GM18526 (cell line): ENCODE data around the gene SHB.

Source experiments
- POLR2A ChIP-seq: IDR thresholded peaks from 3 replicates; pipeline ENCODE4 v1.6.1; 2011; ENCODE audit not compliant: insufficient read length; ENCODE audit errors: extremely low read depth

The SHB gene

DNA sequence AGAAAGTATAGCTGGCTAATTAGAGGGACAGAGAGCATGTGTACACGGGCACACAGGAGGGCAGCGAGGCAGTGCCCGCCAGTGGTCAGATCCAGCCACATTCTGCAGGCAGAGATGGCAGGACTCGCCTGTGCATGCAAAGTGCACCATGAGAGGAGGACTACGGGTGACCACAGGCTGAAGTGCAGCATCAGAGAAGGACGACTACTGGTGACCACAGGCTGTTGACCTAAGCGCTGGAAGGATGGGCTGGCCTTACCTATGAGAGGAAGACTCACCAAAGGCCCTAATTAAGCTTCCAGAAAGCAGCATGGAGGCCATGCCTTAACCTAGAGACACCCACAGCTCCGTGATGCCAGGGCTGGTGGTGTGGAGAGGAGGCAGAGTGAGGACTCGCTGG, 110.9 kb downstream of the SHB start:
- TF ChIP-seq POLR2A = no peak

DNA sequence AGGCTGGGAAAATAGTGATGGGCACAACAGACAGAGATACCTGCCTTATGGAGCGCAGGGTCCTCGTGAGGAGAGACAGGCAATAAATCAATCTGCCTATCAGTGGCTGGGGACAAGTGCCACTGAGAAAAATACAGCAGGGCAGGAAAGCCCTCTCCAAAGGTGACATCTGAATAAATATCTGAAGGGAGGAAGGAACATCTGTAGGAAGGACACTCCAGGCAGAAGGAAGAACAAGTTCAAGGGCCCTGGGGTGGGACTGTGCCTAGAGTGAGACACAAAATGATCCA, 111.4 kb downstream of the SHB start:
- no peak for TF ChIP-seq POLR2A

DNA sequence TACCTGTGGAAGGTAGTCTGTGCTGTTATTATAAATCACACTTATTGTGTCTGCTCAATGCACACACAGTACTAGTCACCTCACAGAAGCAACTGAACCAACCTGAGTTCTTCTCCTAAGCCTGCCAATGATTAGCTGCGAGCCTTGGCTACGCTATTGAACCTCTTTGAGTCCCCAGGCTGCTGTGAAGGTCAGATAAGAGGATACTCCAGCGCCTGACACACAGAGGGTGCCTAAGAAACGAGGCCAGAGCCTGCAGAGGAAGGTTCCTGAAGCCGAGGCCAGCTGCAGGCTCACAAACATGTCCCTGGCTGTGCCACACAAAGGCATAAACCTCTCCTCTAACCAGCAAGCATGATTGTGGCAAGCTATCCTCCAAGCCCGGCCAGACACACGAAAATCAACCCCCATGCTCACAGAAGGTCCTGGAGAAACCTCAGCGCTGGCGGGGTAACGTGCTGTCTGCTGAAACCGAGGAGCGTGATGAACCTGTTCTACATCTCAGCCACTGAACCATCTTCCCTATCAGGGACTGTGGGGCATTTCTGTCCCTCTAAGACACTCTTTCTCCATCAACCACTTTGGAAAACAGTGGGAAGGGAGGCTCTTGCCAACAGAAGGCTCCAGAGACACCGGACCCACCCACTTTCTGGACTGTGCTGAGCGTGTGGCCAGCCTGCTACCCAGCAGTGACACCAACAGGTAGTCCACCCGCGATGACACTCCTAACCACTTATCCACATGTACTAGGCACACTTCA, 111.9 kb downstream of the SHB start:
- no peak for TF ChIP-seq POLR2A

DNA sequence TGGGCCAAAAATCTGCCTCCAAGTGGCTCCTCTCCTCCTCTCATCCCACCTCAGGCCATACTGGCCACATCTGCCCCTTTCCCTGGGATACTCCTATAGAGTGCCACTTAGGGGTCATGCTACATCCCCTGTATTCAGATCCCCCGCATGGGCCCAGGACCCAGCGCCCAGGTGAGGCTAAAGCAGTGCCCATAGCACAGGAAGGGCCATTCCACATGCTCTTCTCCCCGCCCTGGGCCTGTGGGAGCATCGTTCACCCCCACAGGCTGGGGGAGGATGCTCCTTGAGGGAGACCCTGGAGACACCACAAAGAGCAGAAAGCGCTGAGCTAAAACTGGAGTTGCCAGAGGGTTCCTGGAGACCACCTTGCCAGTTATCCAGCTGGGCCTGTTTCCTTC, 112.6 kb downstream of the SHB start:
- no peak for TF ChIP-seq POLR2A

DNA sequence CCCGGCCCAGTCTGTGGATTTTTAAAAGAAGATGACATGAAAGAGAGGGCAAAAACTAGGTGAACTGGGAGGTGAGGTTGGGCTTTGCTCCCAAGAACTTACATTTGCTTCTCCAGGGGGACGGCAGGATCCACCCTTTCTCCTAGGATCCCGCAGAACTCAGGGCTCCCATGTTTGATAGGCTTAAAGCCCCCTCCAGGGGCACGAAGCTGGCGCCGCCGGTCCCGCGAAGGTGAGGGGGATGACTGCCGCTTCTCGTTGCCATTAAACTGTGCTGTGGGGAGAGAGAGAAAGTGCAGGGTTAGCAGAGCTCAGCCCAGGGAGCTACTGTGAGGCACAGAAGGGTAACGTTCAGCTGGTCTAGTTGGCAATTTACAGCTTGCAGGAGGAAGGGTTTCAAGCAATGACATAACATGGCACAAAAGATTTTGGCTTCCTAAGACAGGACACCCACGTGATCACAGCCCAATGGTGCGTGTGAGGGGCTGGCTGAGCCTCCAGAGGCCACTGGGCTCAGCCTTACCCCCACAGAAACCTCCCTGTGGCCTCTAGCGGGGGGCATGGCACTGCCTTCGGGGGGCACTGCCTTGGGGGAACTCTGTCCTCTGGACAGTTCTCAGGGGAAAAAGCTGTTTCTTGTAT, 113.1 kb downstream of the SHB start:
- TF ChIP-seq POLR2A = no peak

DNA sequence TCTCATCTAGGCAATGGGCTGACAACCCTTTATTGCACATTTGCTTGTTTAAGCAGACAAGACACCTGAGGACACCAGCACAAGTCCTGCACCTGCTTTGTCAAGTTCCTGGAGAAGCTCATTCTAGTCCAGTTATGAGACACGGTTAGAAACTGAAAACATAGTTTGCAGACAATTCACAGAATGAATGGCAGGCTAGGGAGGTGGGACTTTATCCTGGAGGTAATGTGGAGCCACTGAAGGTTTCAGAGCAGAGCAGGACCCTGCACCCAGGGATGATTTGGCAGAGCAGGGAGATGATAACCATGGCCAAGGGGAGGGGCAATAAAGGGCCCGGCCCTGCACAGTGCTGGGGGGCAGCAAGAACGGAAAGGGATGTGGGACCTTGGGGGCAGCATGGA, 114.4 kb downstream of the SHB start:
- TF ChIP-seq POLR2A = no peak

DNA sequence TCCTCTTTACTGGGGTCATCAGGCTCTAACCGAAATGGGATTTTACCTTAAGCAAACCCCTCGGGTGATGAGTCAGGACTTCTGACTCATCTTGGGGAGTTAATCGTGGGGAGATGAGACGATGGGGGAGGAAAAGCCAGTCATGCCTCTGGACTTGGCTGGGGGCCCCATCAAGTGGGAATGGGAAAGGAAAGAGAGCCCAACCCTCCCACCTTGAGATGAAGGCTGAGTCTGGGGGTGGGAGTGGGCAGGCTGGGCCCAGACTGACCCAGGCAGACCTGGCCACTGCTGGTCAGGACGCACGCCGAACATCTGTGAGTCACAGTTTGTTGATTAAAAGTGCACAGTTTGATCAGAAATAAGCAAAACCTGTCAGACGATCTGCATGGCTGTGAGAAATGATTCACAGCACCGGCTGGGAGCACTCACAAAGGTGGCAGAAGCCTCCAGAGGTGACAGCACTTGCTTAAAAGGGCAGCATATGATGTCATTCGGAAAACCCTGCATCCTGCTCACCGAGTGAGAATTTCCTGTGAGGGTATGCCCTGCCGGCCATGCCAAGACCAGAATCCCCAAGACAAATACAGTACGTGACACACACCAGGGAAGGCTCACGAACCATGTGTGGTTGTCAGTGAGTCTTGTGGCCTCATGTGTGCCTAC, 115.1 kb downstream of the SHB start:
- TF ChIP-seq POLR2A = no peak

DNA sequence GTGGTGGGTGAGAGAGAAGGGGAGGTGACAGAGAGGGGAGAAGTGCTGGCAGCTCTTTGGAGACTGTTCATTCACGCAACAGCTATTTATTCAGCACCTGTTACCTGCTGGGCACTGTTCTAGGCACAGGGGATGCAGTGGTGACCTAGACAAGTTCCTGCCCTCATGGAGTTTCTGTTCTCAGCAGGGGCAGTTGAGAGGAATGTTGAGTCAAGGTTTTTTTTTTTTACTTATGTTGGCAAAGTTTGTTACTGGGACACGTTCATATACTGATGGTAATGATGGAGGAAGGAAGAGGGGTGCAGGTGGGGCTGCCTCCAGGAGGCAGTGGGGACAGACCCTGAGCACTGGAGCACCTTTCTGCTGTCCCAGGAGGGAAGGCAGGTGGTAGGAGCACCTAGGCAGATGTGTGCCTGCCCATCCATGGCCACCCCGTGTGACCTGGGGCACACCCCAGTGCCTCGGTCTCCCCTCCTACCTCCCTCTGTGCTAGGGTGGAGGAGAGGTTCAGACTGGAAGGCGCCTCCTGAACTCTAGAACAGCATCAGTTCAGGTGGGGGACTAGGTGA, 115.7 kb downstream of the SHB start:
- no peak for TF ChIP-seq POLR2A

DNA sequence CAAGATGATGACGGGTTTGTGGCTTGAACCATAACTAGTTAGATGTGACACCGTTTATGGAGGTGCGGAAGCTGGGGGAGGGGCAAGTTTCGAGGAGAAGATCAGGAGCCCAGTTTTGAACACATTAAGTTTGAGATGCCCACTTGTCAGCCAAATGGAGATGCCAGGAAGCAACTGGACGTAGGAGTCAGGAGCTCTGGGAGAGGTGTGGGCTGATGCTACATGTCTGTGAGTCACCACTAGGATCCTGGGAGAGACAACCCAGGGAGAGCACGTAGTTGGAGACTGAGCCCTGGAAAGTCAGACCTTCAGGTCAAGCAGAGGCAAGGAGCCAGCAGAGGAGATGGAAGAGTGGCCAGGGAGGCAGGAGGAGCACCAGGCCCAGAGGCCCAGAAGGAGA, 116.3 kb downstream of the SHB start:
- TF ChIP-seq POLR2A = no peak

DNA sequence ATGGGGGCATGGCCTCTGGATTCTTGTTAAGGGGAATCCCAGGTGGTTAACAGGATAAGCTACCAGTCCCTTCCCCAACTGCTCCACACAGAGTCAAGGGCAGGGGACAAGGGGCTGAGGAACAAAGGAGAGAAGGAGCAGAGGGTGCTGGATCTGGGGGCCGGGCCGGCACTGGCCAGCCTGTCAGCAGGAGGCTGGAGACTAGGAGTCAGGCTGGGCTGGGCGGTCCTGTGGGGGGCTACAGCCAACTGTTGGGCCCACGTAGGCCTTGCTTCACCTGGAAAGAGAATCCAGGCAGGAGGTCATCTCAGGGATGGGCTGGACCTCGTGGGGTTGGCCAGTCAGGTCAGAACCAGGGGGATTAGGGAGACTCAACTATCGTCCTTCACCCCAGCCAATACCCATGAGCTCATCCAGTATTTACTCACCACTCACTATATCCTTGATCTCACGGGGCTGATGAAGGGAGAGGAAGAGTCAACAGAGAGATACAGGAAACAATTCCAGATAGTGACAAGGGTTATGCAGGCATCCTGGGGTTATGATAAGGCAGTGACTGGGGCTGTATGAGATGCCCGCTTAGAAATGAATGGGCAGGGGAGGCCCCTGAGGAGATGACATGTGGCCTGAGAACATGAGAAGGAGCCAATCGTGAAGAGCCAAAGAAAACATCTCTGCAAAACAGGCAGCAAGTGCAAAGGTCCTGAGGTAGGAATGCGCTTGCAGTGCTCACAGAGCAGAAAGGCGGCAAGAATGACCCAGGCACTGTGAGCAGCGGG, 117.2 kb downstream of the SHB start:
- TF ChIP-seq POLR2A = no peak

DNA sequence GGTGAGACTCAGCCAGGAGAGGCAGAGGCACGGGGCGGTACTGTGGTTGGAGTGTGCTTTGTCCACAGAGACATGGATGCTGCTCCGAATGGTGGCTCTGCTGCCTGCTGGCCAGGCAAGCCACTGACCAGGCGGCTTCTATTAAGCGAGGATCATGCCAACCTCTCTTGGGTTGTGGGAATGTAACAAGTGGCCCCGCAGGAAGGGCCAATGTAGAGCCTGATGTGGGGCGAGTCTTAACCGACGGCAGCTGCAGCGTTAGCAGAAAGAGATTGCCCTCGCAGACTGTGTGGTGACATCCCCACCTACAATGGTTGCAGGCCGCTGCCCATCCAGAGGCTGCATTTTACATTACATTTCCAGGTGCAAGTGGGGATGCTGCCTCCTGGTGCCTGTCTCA, 118.5 kb downstream of the SHB start:
- TF ChIP-seq POLR2A = no peak

DNA sequence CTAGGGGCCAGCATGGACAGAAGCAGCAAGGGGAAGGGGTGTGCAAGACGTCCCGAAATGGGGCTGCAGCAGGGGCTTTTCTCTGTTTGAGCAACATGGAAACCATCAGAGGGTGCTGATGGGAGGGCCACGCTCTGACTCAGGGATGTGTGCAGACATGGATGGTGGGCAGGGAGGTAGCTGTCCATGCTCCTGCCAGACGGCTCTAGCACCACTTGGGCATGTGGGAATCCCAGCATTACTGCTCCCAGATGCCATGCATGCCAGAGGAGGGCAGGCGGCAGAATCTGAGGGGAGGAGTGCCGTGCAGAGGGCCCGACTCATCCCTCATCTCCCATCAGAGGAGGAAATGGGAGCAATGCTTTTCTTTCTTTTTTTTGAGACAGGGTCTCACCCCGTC, 119.5 kb downstream of the SHB start:
- TF ChIP-seq POLR2A = no peak

DNA sequence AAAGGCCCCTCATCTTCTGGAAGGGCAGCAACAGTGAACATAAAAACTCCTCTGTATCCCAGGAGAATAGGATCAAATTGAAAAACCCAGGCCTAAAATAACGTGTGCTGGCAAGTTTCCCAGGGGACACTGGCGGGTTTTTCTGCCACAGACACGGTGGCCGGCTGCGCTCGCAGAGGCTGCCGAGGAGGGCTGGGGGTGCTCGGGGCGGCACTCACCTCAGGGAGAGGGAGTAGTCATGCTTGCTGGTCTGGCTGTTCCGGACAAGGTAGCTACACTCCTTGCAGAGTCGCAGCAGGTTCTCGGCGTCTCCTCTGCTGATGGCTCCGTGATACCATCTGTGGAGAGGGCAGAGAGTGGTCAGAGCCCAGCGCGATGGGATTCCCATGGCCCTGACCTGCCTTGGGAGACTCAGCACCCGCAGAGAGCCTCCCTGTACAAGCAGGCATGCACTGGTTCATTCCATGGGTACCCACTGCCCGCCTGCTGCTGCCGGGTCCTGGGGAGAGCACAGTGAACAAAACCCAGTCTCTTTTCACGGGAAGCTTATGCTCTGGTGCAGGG, 120.5 kb downstream of the SHB start:
- no peak for TF ChIP-seq POLR2A

DNA sequence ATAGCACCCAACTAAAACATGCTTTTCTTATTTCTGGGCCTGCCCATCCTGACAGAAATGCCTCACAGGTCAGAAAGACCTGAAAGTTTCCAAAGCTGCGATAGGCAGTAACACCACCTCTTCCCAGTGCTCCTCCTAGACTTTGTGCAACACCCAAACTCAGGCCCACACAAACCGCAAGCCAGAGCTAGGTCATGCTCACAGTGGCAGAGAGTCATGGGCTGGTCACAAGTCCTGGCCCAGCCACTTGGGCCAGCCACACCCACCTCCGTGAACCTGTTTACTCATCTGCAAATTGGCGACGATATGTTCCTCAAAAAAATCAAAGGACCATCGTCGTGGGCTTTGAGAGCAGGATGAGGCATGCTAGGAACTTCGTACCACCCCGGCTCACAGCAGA, 121.0 kb downstream of the SHB start:
- no peak for TF ChIP-seq POLR2A

DNA sequence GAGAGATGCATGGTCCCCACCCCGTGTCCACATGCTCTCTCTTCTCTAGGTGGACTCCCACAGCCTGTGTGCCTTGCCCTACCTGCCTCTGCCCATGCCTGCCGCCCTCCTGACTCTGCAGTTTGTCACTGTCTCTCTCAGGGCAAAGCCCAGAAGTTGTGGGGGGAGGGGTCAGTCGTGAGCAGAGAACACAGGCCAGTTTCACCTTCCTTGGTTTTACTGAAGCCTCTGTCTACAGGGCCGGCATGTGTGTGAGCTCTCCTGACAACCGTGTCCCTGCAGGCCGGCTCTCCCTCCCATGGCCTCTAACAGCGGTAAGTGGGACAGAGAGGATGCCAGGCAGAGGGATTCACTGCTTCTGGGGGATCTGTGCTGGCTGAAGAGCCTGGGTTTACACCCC, 121.6 kb downstream of the SHB start:
- no peak for TF ChIP-seq POLR2A
